Lower leg skin (tissue), 4 donors: ENCODE results near the gene THUMPD2. TPM values are rescaled to one million over a fixed set of nuclear protein-coding genes. Genes with fewer than 3 reads are reported as not detected.

Source experiments
- DNase-seq, 2 donors: peaks; one replicate each; pipeline ENCODE4 v3.0.0-alpha.2; 2019; ENCODE audit warnings: low spot score in 2 of 2
- H3K4me3 ChIP-seq: fragments of 200-600 bp; sonication (generic); 2 replicates; pipeline ENCODE4 v1.5.1; 2017; ENCODE audit warnings: mild to moderate bottlenecking, low read depth; ENCODE audit not compliant: poor library complexity, severe bottlenecking
- CTCF ChIP-seq, 3 donors: fragments of 450-650 bp; IDR thresholded peaks; one replicate each; pipeline ENCODE4 v1.5.1; 2016; ENCODE audit warnings: antibody characterized with exemption in 3 of 3, mild to moderate bottlenecking in 3 of 3, moderate library complexity in 2 of 3
- POLR2A ChIP-seq, 2 donors: fragments of 450-650 bp; IDR thresholded peaks; one replicate each; pipeline ENCODE4 v1.6.1; 2016 to 2017; ENCODE audit warnings: antibody characterized with exemption in 2 of 2, mild to moderate bottlenecking in 1 of 2, moderate library complexity in 1 of 2
- WGBS, 2 donors: methylation state at CpG; one replicate each; pipeline ENCODE4 v1.1.5; 2018; 5-methylcytosine and 5-hydroxymethylcytosine counted together
- intact Hi-C: fragments of 100-400 bp; cut with DNase I; formaldehyde crosslinking; loops from one replicate; pipeline ENCODE4 v1.15.0; 2023; ENCODE audit warnings: low total_unique reads
- total RNA-seq, 4 donors: library from RNA; depleted of rRNA; stranded (reverse); fragments of >200 nt; gene quantifications; one replicate each; pipeline ENCODE4 v1.1.0, GENCODE V29; 2016

Gene THUMPD2
- total RNA-seq, 4 donors from 2014 or later: 11.1 to 18.0 (median 14.7) TPM

- WGBS, 2 donors: 81 to 84% methylated on average over 3 of the region's 3 CpGs
- TF ChIP-seq POLR2A (IDR thresholded peaks at IDR 0.05): no peak
- no peak for TF ChIP-seq CTCF (IDR thresholded peaks at IDR 0.05)
- H3K4me3 ChIP-seq: no peak overlapping the region
- intact Hi-C loops: no loop called here
- no peak for DNase-seq
Observed at GRCh38 chr2:39735648-39736047, 43.4 kb downstream of the THUMPD2 start.

- intact Hi-C loops: no loop called here
- no peak overlapping the region for H3K4me3 ChIP-seq
- no peak for DNase-seq
- TF ChIP-seq CTCF (IDR thresholded peaks at IDR 0.05) (no peak), POLR2A (IDR thresholded peaks at IDR 0.05) (no peak)
Observed at GRCh38 chr2:39734445-39734844, 44.6 kb downstream of the THUMPD2 start.

- H3K4me3 ChIP-seq: no peak overlapping the region
- no peak for DNase-seq
- intact Hi-C loops: no loop called here
- WGBS, 2 donors: 90 to 92% methylated on average over 10 of the region's 10 CpGs
- TF ChIP-seq CTCF (IDR thresholded peaks at IDR 0.05) (no peak), POLR2A (IDR thresholded peaks at IDR 0.05) (no peak)
Observed at GRCh38 chr2:39733070-39733674, 45.9 kb downstream of the THUMPD2 start.

- no peak overlapping the region for H3K4me3 ChIP-seq
- DNase-seq: no peak
- TF ChIP-seq CTCF (IDR thresholded peaks at IDR 0.05) (no peak), POLR2A (IDR thresholded peaks at IDR 0.05) (no peak)
- intact Hi-C loops: no loop called here
- 94 to 100% methylated on average over 1 of the region's 1 CpG for whole genome bisulfite sequencing, 2 donors
Observed at GRCh38 chr2:39732482-39732881, 46.6 kb downstream of the THUMPD2 start.

DNA sequence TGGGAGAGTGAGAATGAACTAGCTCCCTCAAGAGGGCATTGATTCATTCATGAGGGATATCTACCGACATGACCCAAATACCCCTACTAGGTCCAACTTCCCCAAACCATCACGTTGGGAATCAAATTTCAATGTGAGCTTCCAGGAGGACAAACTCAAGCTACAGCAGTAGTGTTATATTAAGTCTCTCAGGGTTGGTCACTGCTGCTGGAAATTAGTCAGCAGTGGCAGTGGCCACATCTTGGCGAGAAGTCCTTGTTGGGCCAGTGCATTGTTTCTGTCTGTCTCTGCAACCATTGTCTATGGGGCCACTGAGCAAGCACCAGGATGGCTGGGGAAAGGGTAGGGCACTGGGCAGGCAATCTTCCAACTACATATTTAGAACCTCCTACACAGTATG, 47.5 kb downstream of the THUMPD2 start:
- intact Hi-C loops: no loop called here
- no peak for DNase-seq
- 96 to 98% methylated on average over 3 of the region's 3 CpGs for WGBS, 2 donors
- TF ChIP-seq POLR2A (IDR thresholded peaks at IDR 0.05) (no peak), CTCF (IDR thresholded peaks at IDR 0.05) (no peak)
- no peak overlapping the region for H3K4me3 ChIP-seq

GRCh38 chr2:39730685-39731302, 48.3 kb downstream of the THUMPD2 start:
- intact Hi-C loops: no loop called here
- TF ChIP-seq CTCF (IDR thresholded peaks at IDR 0.05): no peak
- no peak for TF ChIP-seq POLR2A (IDR thresholded peaks at IDR 0.05)
- DNase-seq: no peak
- no peak overlapping the region for H3K4me3 ChIP-seq
- WGBS, 2 donors: 88 to 98% methylated on average over 2 of the region's 2 CpGs
